Colonic mucosa (tissue), 4 donors: ENCODE data around the gene TRIO. TPM values are rescaled to one million over a fixed set of nuclear protein-coding genes. Genes with fewer than 3 reads are reported as not detected.

ENCODE experiments used
- DNase-seq: peaks from one replicate; pipeline ENCODE4 v3.0.0-alpha.2; 2020
- H3K27ac ChIP-seq: fragments of 200-600 bp; one replicate; pipeline ENCODE4 v1.8.0; 2021
- H3K27me3 ChIP-seq: fragments of 200-600 bp; one replicate; pipeline ENCODE4 v1.8.0; 2021
- H3K36me3 ChIP-seq: fragments of 200-600 bp; one replicate; pipeline ENCODE4 v1.8.0; 2021
- H3K4me1 ChIP-seq: fragments of 200-600 bp; one replicate; pipeline ENCODE4 v1.8.0; 2021; ENCODE audit warnings: mild to moderate bottlenecking
- H3K4me3 ChIP-seq: fragments of 200-600 bp; one replicate; pipeline ENCODE4 v1.8.0; 2021
- H3K9ac ChIP-seq, 2 donors: one replicate each; pipeline ENCODE4 v1.7.0; 2013; ENCODE audit warnings: control low read depth in 2 of 2, low read depth in 2 of 2, low read length in 2 of 2
- H3K9me3 ChIP-seq: fragments of 200-600 bp; one replicate; pipeline ENCODE4 v1.8.0; 2021
- intact Hi-C: fragments of 100-400 bp; cut with DNase I; formaldehyde crosslinking; loops from one replicate; pipeline ENCODE4 v1.14.1; 2022
- total RNA-seq, 2 donors: library from RNA; stranded (reverse); fragmentation: NEBNext Ultra II Directional in 1 of 2; extraction: Animal tissue kit (Norgen Biotek cat#: 25700) in 1 of 2; gene quantifications; one replicate each; pipeline ENCODE4 v1.2.1, GENCODE V29; 2021
- TF ChIP-seq, protein P1 (sequence below): fragments of 200-600 bp; IDR thresholded peaks from one replicate; pipeline ENCODE4 v1.8.0; 2022; ENCODE audit warnings: antibody characterized with exemption, mild to moderate bottlenecking
- donor health status: healthy.
- donor health status: DM: no; HTN: no; CAD: no.
- donor health status: DM: no; HTN: no; CAD: no.

The TRIO gene
- total RNA-seq, 2 donors from 2014 or later, result 134 to 138 TPM

DNA sequence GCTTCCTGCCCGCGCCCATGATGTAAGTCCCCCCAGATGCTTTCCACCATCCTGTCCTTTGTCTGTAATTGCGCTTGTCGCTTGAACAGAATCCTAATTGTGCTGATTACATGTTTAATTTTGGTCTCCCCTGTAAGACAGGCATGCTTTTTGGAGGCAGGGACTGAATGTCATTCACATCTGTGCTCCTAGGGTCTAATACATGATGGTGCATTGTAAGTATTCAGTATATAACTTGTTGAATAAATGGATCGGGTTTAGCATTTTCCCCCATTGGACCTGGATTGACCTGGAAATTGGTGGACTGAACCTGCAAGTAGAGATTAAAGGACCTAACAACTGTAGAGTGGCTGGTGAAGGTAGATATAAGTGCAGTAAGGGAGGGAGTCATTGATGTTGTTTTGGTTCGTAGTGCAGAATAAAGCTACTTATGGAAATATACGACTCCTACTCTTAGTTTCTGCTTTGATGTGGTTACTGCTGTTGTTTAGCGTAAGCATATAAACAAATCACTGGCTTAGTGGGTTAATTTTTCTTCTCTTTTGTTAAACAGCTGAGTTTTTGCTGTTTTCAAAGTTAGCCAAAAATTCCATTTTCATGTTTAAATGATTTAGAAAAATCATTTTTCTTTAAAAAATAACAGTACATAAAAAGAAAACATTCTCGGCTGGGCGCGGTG lies 57.3 kb downstream of the TRIO start:
- intact Hi-C loops, result loop anchor here (10.0 kb wide), 1 partner anchor 56 kb away; the partner anchor contains the start of gene TRIO
- Histone ChIP-seq H3K9me3 (no peaks in the 10 kb centered on the region), H3K4me1 (peaks cover 9% of the 10 kb centered on the region), H3K27me3 (no peaks in the 10 kb centered on the region), H3K9ac (no peak overlapping the region), H3K36me3 (no peaks in the 10 kb centered on the region), H3K4me3 (no peak overlapping the region), H3K27ac (no peak overlapping the region)
- no peak for DNase-seq
- TF ChIP-seq, protein P1, sequence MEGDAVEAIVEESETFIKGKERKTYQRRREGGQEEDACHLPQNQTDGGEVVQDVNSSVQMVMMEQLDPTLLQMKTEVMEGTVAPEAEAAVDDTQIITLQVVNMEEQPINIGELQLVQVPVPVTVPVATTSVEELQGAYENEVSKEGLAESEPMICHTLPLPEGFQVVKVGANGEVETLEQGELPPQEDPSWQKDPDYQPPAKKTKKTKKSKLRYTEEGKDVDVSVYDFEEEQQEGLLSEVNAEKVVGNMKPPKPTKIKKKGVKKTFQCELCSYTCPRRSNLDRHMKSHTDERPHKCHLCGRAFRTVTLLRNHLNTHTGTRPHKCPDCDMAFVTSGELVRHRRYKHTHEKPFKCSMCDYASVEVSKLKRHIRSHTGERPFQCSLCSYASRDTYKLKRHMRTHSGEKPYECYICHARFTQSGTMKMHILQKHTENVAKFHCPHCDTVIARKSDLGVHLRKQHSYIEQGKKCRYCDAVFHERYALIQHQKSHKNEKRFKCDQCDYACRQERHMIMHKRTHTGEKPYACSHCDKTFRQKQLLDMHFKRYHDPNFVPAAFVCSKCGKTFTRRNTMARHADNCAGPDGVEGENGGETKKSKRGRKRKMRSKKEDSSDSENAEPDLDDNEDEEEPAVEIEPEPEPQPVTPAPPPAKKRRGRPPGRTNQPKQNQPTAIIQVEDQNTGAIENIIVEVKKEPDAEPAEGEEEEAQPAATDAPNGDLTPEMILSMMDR, result no peak

DNA sequence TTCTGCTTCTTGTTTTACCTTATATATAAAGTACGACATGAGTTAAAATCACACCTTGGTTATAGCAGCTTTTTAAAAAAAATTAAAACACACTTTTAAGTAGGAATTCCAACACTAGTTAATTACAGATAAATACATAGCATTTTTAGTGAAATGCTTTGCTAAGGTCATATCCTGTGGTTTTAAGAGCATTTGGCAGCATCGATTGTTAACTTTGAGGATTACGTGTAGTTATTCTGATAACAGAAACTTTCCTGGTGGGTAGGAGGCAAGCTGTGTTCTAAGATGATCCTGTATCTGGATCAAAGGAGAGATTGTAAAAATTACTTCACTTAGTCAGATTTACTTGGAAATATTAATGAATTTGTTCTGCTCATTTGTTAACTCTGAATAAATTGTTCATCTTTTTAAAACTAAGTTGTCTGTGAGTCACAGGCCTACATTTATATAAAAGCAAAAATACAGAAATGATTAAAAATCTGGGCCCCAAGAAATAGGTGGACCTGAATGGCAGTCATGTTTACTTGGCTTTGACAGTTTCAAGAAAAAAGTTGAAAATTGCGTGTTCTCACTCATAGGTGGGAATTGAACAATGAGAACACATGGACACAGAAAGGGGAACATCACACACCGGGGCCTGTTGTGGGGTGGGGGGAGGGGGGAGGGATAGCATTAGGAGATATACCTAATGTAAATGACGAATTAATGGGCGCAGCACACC lies 58.3 kb downstream of the TRIO start:
- TF ChIP-seq, protein P1, result no peak
- peaks cover 15% of the 10 kb centered on the region for H3K4me1 ChIP-seq
- DNase-seq, result no peak
- H3K9ac ChIP-seq, result no peak overlapping the region
- no peak overlapping the region for H3K27ac ChIP-seq
- H3K9me3 ChIP-seq, result no peaks in the 10 kb centered on the region
- H3K4me3 ChIP-seq, result no peak overlapping the region
- intact Hi-C loops, result loop anchor here (10.0 kb wide), 1 partner anchor 57 kb away; the partner anchor contains the start of gene TRIO
- no peaks in the 10 kb centered on the region for H3K27me3 ChIP-seq
- no peaks in the 10 kb centered on the region for H3K36me3 ChIP-seq

DNA sequence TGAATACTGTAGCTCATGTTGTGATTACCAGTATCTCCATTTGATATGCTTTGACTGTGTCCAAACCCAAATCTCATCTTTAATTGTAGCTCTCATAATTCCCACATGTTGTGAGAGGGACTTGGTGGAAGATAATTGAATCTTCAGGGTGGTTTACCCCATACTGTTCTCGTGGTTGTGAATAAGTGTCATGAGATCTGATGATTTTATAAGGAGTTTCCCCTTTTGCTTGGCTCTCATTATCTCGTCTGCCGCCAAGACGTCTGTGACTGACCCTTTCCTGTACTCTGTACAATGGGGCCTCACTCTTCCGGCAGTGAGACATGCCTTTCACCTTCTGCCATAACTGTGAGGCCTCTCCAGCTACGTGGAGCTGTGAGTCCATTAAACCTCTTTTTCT lies 59.3 kb downstream of the TRIO start:
- Histone ChIP-seq H3K27ac (peak overlapping the region; percentile 20), H3K4me3 (no peak overlapping the region), H3K4me1 (peaks cover 15% of the 10 kb centered on the region), H3K9me3 (no peaks in the 10 kb centered on the region), H3K36me3 (no peaks in the 10 kb centered on the region), H3K27me3 (no peaks in the 10 kb centered on the region), H3K9ac (no peak overlapping the region)
- intact Hi-C loops, result loop anchor here (10.0 kb wide), 1 partner anchor 58 kb away; the partner anchor contains the start of gene TRIO
- TF ChIP-seq, protein P1, result no peak
- DNase-seq, result no peak

DNA sequence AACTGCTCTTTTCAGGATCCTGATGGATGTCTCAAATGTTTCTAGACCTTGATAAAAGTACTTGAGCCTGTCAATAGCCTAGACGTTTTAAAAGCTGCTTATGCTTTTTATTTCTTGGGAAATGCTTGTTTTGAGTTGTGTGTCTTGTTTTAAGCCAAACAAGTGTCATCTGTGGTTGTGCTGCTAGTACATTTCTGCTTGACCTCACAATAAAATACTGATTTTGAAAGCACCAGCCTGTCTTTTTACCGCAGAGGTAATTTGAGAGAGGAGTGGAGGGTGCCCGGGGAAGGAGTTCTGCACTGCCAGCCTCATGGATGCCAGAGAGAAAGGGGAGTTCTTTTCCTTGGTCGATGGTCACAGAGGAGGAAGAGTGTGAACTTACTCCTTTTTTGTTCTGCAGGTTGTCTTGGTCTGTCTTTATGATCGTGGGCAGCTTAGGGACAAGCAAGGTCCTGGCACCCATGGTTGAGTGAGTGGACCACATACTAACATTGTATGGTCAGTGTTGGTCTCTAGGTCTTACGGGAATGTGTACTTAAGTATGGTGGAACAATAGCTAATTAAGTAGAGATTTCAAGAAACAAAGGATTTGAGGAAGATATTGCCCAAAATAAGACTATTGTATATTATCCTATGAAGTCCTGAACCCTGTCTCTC lies 61.0 kb downstream of the TRIO start:
- Histone ChIP-seq H3K9me3 (no peaks in the 10 kb centered on the region), H3K4me3 (no peak overlapping the region), H3K27ac (peak overlapping the region; percentile 80), H3K27me3 (no peaks in the 10 kb centered on the region), H3K36me3 (no peaks in the 10 kb centered on the region), H3K9ac (peak overlapping the region in 1 of 2 donors; percentile 74), H3K4me1 (peaks cover 15% of the 10 kb centered on the region)
- intact Hi-C loops, result loop anchor here (10.0 kb wide), 1 partner anchor 59 kb away; the partner anchor contains the start of gene TRIO
- TF ChIP-seq, protein P1, result no peak
- DNase-seq, result no peak

DNA sequence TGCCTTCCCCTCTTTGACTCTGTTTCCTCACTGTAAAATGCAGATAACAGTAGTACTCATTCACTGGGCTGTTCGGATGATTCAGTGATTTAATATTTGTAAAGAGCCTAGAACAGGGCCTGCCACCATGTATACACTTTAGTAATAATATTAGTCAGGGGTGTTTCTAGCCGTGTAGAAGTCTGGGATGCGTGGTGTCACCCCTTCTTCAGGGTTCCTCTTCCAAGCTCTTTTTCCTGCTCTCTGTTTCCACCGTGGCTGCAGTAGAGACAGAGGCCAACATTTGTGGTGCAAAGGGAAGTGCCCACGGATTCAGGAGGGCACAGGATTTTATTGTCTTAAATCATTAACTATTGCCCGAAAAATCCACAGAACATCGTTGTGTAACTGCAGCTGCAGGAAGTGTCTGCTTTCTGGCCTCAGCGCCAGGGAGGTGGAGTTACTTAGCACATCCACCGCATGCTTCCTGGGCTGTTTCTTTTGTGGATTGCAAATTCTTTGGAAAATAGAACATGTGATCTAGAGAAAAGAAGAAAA lies 61.7 kb downstream of the TRIO start:
- Histone ChIP-seq H3K4me1 (peaks cover 18% of the 10 kb centered on the region), H3K36me3 (no peaks in the 10 kb centered on the region), H3K27ac (peak overlapping the region; percentile 80), H3K9ac (peak overlapping the region in 1 of 2 donors; percentile 74), H3K4me3 (no peak overlapping the region), H3K27me3 (no peaks in the 10 kb centered on the region), H3K9me3 (no peaks in the 10 kb centered on the region)
- intact Hi-C loops, result loop anchor here (10.0 kb wide), 1 partner anchor 60 kb away; the partner anchor contains the start of gene TRIO
- peak; percentile 83 for DNase-seq
- TF ChIP-seq, protein P1, result no peak
